ENCODE data around the gene ULK1. TPM values are rescaled to one million over a fixed set of nuclear protein-coding genes. Genes with fewer than 3 reads are reported as not detected.

The ULK1 gene
- total and polyA plus RNA-seq, 2 experiments from 2014 or later: 8.4 to 33.8 TPM

GRCh38 chr12:131942671-131943070 lies 48.2 kb downstream of the ULK1 start:
- H3K36me3 Mint-ChIP-seq (ENCODE audit: low read depth): peaks cover 78% of the 10 kb centered on the region
- TF ChIP-seq CREB1 (CRISPR knock-in tag; IDR thresholded peaks at IDR 0.05; ENCODE audit: low read depth): no peak
- TF ChIP-seq ZNF331 (CRISPR knock-in tag; IDR thresholded peaks at IDR 0.05; ENCODE audit: low read depth): no peak
- no peak for TF ChIP-seq EZH2phosphoT487 (IDR thresholded peaks at IDR 0.05; ENCODE audit: unreplicated experiment)
- no peak overlapping the region for H3K4me3 Mint-ChIP-seq

DNA sequence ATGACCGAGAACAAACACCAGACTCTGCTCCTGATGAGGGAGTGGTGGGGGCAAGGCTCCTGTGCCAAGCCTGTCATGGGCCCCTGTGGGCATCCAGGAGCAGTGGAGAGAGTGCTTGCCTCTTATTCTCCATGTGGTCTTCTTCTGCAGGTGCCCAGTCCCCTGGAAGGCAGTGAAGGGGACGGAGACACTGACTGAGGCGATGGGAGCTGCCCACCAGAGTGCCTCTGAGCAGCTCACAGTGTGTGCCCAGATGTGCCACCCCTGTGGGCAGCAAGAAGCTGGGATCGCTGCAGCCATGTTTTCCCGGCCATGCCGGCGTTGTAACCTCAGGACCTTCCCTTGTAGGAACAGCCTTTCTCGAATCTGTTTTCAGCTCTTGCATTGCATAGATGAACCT lies 49.0 kb downstream of the ULK1 start:
- no peak for TF ChIP-seq EZH2 (IDR thresholded peaks at IDR 0.05; ENCODE audit: low read depth, unreplicated experiment)
- Histone ChIP-seq H3K79me2 (replicated peaks; ENCODE audit: insufficient read depth) (no peaks in the 10 kb centered on the region; the same call in 1 of the 2 replicates), H3K4me1 (ENCODE audit: insufficient read depth) (peaks cover 8% of the 10 kb centered on the region), H3K4me2 (no peak overlapping the region), H4K20me1 (replicated peaks; ENCODE audit: insufficient read depth) (0 out of 2 replicates have a peak, but pooled peaks cover 5% of the 10 kb centered on the region), H3K4me3 (no peak overlapping the region), H2AFZ (no peak overlapping the region), H3K27ac (ENCODE audit: low read depth) (no peak overlapping the region), H3K36me3 (ENCODE audit: insufficient read depth) (peaks cover 33% of the 10 kb centered on the region), H3K9me2 (ENCODE audit: insufficient read depth) (no peaks in the 10 kb centered on the region), H3K27me3 (ENCODE audit: insufficient read depth) (no peaks in the 10 kb centered on the region), H3F3A (replicated peaks; ENCODE audit: low read depth) (peaks cover 16% of the 10 kb centered on the region)
- ATAC-seq: no peak
- Mint-ChIP-seq H3K27me3 (ENCODE audit: insufficient read depth, low read depth, poor library complexity) (peaks cover 11% of the 10 kb centered on the region), H3K4me3 (no peak overlapping the region), H3K9me3 (peaks cover 4% of the 10 kb centered on the region; the same call in 2 of the 3 replicates), H3K27ac (no peak overlapping the region), H3K4me1 (peaks cover 6% of the 10 kb centered on the region), H3K36me3 (ENCODE audit: low read depth) (peaks cover 71% of the 10 kb centered on the region)
- no peak for DNase-seq (ENCODE audit: low spot score)

More at GRCh38 chr12:131942671-131943070, 48.2 kb downstream of the ULK1 start:
- no peaks in the 10 kb centered on the region; the same call in 1 of the 2 replicates for H3K79me2 ChIP-seq (replicated peaks; ENCODE audit: insufficient read depth)
- H3K27ac ChIP-seq (ENCODE audit: low read depth): no peak overlapping the region
- H3K4me3 ChIP-seq: no peak overlapping the region
- ATAC-seq: no peak
- H3K9me2 ChIP-seq (ENCODE audit: insufficient read depth): no peaks in the 10 kb centered on the region
- peaks cover 16% of the 10 kb centered on the region for H3F3A ChIP-seq (replicated peaks; ENCODE audit: low read depth)
- Mint-ChIP-seq H3K9me3 (peaks cover 4% of the 10 kb centered on the region; the same call in 2 of the 3 replicates), H3K4me1 (peaks cover 5% of the 10 kb centered on the region), H3K27me3 (ENCODE audit: insufficient read depth, low read depth, poor library complexity) (peaks cover 11% of the 10 kb centered on the region), H3K27ac (no peak overlapping the region)
- H2AFZ ChIP-seq: no peak overlapping the region
- peaks cover 6% of the 10 kb centered on the region for H3K4me1 ChIP-seq (ENCODE audit: insufficient read depth)
- peaks cover 35% of the 10 kb centered on the region for H3K36me3 ChIP-seq (ENCODE audit: insufficient read depth)
- H3K4me2 ChIP-seq: no peak overlapping the region
- H4K20me1 ChIP-seq (replicated peaks; ENCODE audit: insufficient read depth): 0 out of 2 replicates have a peak, but pooled peaks cover 5% of the 10 kb centered on the region
- H3K27me3 ChIP-seq (ENCODE audit: insufficient read depth): no peaks in the 10 kb centered on the region
- DNase-seq (ENCODE audit: low spot score): no peak

DNA sequence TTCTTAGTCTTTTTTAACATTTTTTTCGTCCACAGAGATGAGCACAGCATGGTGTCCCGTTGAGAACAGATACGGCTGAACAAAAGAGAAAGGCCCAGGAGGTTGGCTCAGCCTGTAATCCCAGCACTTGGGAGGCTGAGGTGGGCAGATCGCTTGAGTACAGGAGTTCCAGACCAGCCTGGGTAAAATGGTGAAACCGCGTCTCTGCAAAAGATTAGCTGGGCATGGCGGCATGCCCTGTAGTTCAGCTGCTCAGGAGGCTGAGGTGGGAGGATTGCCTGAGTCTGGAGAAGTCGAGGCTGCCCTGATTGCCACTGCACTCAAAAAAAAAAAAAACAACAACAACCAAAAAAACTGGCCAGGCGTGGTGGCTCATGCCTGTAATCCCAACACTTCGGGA lies 49.5 kb downstream of the ULK1 start:
- no peak for TF ChIP-seq ETS1 (IDR thresholded peaks at IDR 0.05)
- no peak for TF ChIP-seq EZH2 (IDR thresholded peaks at IDR 0.05; ENCODE audit: low read depth, unreplicated experiment)
- TF ChIP-seq CTCF (conservative IDR thresholded peaks at IDR 0.05; ENCODE audit: low read depth in 2 of 2): no peak
- TF ChIP-seq CREB1 (CRISPR knock-in tag; IDR thresholded peaks at IDR 0.05; ENCODE audit: low read depth): no peak
- TF ChIP-seq, protein P1, sequence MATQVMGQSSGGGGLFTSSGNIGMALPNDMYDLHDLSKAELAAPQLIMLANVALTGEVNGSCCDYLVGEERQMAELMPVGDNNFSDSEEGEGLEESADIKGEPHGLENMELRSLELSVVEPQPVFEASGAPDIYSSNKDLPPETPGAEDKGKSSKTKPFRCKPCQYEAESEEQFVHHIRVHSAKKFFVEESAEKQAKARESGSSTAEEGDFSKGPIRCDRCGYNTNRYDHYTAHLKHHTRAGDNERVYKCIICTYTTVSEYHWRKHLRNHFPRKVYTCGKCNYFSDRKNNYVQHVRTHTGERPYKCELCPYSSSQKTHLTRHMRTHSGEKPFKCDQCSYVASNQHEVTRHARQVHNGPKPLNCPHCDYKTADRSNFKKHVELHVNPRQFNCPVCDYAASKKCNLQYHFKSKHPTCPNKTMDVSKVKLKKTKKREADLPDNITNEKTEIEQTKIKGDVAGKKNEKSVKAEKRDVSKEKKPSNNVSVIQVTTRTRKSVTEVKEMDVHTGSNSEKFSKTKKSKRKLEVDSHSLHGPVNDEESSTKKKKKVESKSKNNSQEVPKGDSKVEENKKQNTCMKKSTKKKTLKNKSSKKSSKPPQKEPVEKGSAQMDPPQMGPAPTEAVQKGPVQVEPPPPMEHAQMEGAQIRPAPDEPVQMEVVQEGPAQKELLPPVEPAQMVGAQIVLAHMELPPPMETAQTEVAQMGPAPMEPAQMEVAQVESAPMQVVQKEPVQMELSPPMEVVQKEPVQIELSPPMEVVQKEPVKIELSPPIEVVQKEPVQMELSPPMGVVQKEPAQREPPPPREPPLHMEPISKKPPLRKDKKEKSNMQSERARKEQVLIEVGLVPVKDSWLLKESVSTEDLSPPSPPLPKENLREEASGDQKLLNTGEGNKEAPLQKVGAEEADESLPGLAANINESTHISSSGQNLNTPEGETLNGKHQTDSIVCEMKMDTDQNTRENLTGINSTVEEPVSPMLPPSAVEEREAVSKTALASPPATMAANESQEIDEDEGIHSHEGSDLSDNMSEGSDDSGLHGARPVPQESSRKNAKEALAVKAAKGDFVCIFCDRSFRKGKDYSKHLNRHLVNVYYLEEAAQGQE (IDR thresholded peaks at IDR 0.05; ENCODE audit: unreplicated experiment): no peak
- H3K27ac ChIP-seq (ENCODE audit: low read depth): no peak overlapping the region
- Mint-ChIP-seq H3K4me3 (no peak overlapping the region), H3K27me3 (ENCODE audit: insufficient read depth, low read depth, poor library complexity) (peaks cover 11% of the 10 kb centered on the region), H3K9me3 (peaks cover 4% of the 10 kb centered on the region; the same call in 2 of the 3 replicates), H3K4me1 (peaks cover 6% of the 10 kb centered on the region), H3K27ac (no peak overlapping the region), H3K36me3 (ENCODE audit: low read depth) (peaks cover 67% of the 10 kb centered on the region)
- H2AFZ ChIP-seq: no peak overlapping the region
- no peaks in the 10 kb centered on the region for H3K27me3 ChIP-seq (ENCODE audit: insufficient read depth)
- no peak for ATAC-seq
- no peaks in the 10 kb centered on the region; the same call in 1 of the 2 replicates for H3K79me2 ChIP-seq (replicated peaks; ENCODE audit: insufficient read depth)
- no peak overlapping the region for H3K4me2 ChIP-seq
- H3K4me3 ChIP-seq: no peak overlapping the region
- H4K20me1 ChIP-seq (replicated peaks; ENCODE audit: insufficient read depth): 0 out of 2 replicates have a peak, but pooled peaks cover 5% of the 10 kb centered on the region
- H3K9me2 ChIP-seq (ENCODE audit: insufficient read depth): no peaks in the 10 kb centered on the region
- H3F3A ChIP-seq (replicated peaks; ENCODE audit: low read depth): peaks cover 21% of the 10 kb centered on the region
- H3K36me3 ChIP-seq (ENCODE audit: insufficient read depth): peaks cover 29% of the 10 kb centered on the region
- no peak for DNase-seq (ENCODE audit: low spot score)
- peaks cover 8% of the 10 kb centered on the region for H3K4me1 ChIP-seq (ENCODE audit: insufficient read depth)
